ENCODE measurements around the gene RNU7-1.
A peak's percentile ranks its signal among the peaks of the same experiment; 100 is the strongest.

Gene RNU7-1

DNA sequence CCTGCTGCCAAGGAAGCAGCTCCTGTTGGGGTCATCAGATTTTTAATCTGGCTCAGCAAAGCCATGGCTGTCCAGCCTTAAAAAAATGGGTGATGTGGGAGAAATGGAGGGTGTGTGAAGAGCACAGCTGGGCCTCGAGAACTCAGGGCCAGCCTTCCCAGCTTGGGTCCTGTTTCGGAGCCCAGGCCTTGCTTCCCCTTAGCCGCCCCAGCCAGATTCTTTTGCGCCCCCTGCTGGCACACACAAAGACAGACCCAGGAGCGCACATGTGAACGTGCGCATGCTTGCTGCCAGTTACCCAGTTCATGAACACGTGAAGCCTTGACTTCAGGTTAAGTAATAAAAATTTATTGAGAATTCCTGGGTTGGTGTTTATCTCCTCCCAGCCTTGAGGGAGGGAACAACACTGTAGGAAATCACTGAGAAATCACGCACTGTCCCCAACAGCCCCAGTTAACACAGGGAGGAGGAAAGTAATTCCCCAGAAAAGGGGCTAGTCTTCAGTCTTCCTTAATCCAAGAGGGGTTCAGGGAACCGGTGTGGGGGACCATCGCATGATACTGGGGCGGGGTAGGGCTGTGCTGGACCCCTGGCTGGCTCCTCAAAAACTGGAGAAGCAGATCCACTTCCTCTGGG is 21.5 kb downstream of the RNU7-1 start:
- DNase-seq (ENCODE audit: low read depth): peak; percentile 85

DNA sequence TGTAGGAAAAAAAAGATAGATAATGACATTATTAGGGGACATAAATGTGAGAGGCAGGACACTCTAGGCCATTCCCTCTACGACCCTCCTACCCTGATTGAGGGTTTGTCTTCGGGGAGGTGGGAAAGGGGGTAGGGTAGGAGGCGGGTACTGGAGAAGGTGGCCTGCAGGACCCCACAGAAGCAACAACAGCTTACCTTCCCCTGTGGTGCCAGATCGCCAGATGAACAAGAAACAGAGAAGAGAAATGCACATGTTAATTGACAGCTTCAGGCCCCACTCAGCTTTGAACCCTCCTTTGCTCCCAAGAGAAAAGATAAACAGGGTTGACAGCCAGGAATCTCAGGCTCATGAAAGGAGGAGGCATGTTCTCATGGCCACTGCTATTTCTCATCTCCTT is 22.1 kb downstream of the RNU7-1 start:
- no peak for DNase-seq (ENCODE audit: low read depth)

DNA sequence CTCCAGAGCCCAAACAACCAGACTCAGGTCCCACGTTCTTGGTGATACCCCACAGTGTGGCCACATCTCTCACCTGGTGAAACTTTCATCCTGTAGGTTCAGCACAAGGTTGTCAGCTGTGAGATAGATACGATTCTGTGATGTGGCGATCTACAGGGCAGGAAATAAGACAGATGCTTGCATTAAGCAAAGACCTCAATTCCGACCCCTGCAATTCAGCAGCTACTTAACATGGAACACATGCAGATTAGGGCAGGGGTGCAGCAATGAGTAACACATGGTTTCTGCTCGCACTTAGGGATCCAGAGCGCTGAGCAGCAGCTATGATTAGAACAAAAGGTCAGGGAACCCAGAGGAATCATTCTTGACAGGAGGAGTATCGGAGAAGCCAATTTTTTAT is 22.7 kb downstream of the RNU7-1 start:
- DNase-seq (ENCODE audit: low read depth): no peak

DNA sequence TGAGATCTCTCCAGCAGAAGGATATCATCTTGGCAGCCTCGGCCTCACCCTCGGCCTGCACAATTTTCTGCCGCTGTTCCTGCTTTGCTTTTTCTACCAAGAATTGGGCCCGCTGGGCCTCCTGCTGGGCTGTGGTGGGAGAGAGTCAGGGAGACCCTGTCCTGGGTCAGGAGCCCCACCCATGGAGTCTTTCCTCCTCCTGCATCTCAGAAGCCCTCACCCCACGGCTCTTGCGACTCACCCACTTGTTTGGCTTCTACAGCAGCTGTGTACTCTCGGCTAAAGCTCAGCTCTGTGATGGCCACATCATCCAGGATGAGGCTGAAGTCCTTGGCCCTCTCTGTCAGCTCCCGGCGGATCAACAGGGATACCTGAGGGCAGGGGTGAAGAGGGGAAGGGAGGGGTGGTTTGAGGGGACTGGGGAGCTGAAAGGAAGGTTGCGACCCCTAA is 24.1 kb downstream of the RNU7-1 start:
- DNase-seq (ENCODE audit: low read depth): no peak

DNA sequence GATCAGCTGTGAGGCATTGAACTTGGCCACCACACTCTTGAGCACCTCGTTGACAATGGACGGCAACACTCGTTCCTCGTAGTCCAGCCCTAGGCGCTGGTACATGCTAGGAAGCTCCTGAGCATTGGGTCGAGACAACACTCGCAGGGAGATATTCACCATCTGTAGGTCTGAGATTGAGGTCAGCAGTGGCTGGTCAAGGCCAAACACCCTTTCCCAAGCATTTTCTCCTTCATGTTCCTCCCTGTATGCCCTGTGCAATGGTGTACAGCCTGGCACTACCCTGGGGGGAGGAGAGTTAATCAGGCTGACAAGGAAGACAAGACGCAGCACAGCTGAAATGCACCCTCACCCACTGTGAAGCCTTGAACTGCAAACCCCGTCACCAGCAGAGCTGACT is 24.8 kb downstream of the RNU7-1 start:
- DNase-seq (ENCODE audit: low read depth): no peak

DNA sequence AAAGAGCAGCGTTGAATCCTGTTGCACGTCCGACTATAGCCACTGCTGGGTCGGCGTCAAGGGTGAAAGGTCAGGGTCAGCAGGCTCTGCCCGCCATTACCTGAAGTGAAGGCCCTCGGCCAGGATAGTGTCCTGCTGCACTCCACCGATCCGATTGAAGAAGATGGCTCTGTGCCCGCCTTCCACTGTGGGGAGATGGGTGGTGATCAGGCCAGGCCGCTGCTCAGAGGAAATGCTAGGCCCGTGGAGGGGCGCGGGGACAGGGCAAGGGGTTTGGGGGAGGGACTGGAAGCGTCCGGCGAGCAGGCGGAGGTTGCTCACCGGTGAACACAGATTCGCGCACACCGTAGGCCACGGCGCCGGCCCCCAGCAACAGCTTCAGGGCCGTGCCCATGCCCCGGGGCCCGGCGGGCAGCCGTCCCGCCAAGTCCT is 26.5 kb downstream of the RNU7-1 start:
- no peak for DNase-seq (ENCODE audit: low read depth)

DNA sequence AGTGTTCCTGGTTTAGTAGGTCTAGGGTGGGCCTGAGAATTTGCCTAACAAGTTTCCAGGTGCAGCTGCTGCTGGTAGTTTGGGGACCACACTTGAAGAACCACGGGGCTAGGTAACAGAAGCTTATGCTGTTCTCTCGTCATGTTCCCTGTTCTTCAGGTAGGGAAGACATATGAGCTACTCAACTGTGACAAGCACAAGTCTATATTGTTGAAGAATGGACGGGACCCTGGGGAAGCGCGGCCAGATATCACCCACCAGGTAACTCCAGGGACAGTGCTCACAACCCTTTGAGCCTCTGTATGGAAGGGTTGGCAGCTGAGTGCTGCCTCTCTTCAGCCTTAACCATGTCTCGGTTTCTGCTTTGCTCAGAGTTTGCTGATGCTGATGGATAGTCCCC is 30.6 kb downstream of the RNU7-1 start:
- DNase-seq (ENCODE audit: low read depth): no peak

DNA sequence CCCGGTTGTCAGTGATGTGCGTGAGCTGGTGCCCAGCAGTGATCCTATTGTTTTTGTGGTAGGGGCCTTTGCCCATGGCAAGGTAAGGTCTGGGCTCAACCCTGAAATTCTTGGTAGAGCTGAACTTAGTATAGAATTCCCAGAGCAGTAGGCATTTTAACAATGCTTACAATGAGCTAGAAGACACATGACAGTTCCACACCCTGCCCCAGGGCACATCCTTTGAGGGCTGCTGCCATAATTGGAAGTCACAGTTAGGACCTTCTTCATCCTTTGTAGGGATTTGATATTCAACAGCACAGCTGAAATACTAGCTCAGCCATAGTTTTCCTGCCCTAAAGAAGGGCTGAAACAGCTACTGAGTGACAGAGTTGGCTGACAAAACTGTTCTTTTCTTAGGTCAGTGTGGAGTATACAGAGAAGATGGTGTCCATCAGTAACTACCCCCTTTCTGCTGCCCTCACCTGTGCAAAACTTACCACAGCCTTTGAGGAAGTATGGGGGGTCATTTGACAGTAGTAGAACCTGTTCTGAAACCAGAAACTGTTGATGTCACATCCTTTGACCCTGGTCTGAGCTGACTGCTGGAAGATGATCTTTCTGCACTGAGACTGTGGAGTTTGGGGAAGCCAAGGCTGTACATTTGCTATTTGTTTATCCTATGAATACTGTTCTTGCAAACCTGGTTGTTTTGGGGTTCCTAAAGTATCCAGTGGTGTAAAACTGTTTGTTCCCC is 31.8 kb downstream of the RNU7-1 start:
- DNase-seq (ENCODE audit: low read depth): no peak

DNA sequence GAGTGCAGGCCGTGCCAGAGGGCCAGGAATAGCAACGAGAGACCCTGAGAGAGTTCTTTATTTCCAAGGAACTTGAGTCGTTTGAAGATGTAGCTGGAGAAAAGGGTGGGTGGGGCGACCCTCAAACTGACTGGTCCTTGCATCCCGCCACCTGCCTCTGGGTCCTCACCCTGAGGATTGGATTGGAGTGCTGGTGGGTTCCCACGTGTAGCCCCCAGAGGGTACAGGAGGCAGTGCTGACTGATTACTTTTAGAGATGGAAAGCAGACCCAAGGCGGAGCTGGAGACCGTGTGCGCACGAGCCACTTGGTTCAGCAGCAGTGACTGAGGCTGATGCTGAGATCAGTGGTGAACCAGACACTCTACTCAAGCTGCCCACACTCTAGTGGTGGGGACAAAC is 34.0 kb downstream of the RNU7-1 start:
- DNase-seq (ENCODE audit: low read depth): no peak

DNA sequence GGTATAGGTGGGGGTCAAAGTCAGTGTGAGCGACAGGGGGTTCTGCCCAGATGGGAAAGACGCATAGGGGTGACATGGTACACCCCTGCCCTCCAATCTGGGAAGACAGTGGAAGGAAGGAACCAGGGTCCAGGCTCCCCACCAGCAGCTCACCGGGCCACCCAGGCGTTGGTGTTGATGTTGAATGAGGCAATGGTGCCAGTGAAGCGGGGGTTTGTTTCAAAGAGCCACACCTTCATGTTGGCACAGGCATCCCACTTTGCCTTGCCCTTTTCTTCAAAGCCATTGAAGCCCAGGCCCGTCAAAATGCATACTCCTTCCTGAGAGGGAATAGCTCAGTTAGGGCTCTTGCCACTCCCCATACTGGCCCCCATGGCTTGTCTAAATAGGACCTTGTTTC is 34.6 kb downstream of the RNU7-1 start:
- DNase-seq (ENCODE audit: low read depth): no peak

DNA sequence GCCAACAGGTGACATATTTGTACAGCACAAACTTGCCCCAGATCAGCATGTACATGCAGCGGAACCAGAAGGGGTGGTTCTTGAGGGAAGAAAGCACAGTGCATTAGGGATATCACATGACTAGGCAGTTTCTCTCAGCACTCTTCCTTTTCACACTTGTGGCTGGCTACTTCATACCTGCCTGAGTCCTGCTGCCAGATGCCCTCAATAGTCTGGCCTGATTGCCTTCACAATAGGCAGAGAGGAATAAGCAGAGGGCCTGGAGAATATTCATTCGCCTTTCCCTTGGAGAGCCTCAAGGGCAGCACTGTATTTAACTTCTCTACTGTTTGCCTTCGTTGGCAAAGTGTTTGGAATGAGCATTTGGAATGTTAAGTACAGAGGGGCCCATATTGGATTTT is 35.0 kb downstream of the RNU7-1 start:
- no peak for DNase-seq (ENCODE audit: low read depth)

DNA sequence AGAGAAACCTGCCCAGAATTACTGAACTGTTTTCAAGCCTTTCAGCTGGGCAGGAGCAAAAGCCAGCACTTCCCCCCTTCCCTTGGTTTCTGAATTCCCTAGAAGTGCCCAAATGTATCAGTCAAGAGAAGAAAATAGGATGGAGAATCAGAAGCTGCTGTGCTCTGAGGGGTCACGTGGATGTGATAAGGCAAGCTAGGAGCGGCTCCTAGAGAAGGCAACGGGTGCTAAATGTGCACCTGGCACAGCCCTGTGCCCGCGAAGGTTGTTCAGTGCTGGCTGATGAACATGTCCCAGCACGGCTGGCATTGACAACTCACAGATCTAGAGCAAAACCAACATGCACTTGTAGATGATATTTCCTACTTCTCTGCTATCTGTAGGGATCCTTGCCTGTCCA is 35.4 kb downstream of the RNU7-1 start:
- no peak for DNase-seq (ENCODE audit: low read depth)

DNA sequence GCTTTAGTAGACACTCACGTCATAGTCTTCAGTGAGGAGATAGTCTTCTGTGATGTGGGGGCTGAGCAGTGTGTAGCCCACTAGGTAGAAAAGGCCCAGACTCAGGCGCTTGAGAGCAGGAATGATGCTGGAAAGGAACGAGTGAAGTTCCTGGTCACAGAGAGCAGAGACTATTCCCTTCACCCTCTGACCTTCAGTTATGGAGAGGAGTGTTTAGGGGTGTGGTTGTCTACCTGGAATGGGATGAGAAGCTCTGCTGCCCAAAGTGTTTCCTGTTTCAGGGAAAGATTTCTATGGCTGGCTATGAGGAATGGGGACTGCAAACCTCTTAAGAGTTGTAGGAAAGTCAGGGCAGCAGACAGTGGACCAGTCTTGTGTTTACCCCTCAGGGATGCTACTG is 35.8 kb downstream of the RNU7-1 start:
- no peak for DNase-seq (ENCODE audit: low read depth)

DNA sequence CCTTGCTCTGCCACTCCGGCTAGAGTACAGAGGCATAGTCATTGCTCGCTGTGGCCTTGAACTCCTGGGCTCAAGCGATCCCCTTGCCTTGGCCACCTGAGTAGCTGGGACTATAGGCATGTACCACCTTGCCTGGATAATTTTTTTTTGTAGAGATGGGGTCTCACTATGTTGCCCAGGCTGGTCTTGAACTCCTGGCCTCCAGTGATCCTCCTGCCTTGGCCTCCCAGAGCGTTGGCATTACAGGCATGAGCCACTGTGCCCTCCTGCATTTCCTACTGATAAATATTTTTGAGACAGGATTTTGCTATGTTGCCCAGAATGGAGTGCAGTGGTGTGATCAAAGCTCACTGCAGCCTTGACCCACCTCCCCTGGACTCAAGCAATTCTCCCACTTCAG is 36.5 kb downstream of the RNU7-1 start:
- DNase-seq (ENCODE audit: low read depth): no peak

DNA sequence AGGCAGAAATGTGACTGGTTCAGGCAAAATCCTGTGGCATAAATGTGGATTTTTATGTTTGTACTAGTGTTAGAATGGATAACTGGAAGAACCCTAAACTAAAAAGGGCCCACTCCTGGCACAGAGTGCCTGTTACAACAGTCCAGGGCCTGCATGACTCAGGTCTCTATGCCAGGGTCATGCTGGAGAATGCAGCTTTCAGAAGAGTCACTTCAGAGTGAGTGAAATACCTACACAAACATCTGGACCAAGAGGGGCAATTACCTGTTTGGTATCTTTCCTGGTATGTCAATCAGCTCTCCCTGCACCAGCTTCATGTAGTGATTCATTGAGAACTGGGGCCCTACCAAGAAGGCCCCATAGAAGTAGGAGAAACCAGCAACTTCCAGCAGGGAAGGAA is 37.1 kb downstream of the RNU7-1 start:
- no peak for DNase-seq (ENCODE audit: low read depth)

DNA sequence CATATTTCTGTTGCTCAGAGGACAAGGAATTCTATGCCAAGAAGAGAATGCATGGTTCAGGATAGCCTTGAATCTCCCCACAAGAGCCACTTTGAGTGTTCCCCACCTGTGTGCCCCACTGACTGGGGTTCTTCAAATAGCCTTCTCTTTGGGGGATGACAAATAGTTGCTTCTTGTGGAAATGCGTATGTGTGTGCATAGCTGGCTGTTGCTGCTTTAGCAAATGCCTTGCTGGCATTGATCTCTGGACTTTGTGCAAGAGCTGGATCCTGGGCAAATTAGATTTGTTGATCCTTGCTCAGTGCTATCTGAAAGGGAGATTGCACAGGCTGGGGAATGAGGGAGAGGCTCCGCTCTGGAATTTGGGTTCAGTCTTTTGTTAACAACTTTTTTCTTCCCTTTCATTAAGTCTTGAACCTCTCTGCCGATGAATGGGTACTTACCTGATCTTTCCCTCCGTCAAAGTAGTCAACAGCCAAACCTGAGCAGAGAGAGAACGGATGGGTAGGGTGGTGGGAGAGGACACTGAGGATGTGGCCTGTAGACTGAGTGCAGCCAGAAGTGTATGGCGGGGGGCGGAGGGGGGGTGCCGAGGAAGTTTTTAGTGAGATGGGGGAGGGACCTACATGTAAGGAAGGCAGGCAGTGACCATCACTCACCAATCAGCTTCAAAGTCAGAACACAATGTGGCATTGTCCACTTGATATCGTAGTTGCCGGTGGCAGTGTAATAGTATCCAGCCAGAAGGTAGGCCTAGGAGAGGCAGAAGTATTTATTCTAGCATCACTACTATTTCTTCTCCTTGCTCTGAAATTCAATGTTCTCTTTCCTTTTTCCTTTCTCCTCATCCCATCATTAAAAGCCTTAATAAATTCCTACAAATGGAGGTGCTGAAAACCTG is 37.8 kb downstream of the RNU7-1 start:
- no peak for DNase-seq (ENCODE audit: low read depth)

DNA sequence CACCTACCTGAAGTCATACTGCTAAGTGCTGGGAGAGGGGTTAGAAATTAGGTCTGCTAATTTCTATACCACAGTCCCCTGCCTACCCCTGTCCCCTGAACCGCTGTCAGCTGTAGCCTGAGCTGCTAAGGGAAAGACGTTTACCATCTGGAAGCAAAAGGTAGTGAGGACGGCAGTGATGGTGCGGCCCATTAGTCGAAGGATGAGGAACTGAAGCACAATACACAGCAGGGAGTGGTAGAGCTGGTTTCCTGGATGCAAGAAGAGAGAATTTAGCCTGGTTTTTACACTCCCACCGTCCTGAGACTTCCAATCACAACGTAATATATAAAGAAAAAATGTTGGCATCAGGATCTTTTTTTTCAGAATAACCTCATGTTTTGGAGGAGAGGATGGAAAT is 38.9 kb downstream of the RNU7-1 start:
- DNase-seq (ENCODE audit: low read depth): no peak

DNA sequence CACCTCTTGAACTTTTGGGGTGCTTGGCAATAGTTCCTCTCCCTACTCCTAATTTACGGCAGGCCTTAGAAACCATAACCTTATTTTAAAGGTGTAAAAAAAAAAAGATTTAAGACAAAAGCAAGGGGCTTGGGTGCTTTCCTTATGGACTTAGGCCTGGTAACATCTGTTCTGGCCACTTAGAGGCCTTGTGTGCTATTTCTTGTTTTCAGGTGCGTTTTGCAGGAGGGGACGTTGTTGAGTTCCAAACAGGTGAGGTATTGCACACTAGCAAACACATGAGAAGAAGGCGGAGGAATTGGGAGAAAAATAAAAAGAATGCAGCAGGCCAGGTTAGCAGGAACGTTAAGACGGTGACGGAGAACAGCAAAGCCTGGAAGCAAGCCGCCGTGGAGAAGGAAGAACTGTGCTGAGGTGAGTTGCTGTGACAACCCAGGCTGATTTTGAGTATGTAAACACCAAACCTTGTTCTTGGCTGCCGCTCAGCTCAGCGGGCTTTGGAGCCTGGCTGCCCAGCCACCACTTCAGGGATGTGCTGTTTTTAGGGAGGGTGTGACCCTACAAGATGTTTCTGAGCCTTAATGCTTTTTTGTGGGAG is 44.4 kb downstream of the RNU7-1 start:
- DNase-seq (ENCODE audit: low read depth): no peak
